HG03442 (cell line): ENCODE results near the gene DUOXA2.
"Not testable (repeated sequence)": the region's sequence is repeated elsewhere in the genome, so short reads cannot be mapped to it uniquely, and the experiment has no call there.

ENCODE experiments used
- ATAC-seq: cut with Tn5 transposase; IDR thresholded peaks from one replicate; pipeline ENCODE4 v1.9.1; 2021; ENCODE audit warnings: mild to moderate bottlenecking, moderate library complexity; ENCODE audit not compliant: unreplicated experiment

Gene DUOXA2

GRCh38 chr15:45094358-45094730 is 19.8 kb upstream of the DUOXA2 start:
- no peak for ATAC-seq

- ATAC-seq = no peak
Measured at GRCh38 chr15:45095661-45096060, 18.5 kb upstream of the DUOXA2 start.

DNA sequence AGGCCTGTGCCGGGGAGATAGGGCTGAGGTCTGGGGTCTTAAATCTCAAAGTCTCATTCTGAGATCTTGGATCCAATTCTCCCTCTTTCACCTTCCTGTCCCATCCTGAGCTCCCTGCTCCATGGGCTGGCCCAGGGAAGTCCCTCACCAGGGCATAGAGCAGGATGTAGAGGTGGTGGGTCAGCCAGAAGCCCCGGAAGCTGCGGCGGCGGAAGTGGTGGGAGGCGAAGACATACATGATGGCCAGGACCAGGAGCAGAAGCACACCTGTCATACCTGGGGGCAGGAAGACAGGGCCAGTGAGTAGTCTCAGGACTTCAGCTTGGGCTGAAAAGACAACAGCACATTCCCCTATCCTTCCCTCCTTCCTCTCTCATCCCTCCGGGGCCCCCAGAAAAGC is 16.7 kb upstream of the DUOXA2 start:
- no peak for ATAC-seq

- ATAC-seq = no peak
Measured at GRCh38 chr15:45099549-45100165, 14.5 kb upstream of the DUOXA2 start.

- no peak for ATAC-seq
Measured at GRCh38 chr15:45100884-45101625, 13.1 kb upstream of the DUOXA2 start.

- ATAC-seq = no peak
Measured at GRCh38 chr15:45101749-45102148, 12.4 kb upstream of the DUOXA2 start.

GRCh38 chr15:45102226-45102625 is 11.9 kb upstream of the DUOXA2 start:
- no peak for ATAC-seq

DNA sequence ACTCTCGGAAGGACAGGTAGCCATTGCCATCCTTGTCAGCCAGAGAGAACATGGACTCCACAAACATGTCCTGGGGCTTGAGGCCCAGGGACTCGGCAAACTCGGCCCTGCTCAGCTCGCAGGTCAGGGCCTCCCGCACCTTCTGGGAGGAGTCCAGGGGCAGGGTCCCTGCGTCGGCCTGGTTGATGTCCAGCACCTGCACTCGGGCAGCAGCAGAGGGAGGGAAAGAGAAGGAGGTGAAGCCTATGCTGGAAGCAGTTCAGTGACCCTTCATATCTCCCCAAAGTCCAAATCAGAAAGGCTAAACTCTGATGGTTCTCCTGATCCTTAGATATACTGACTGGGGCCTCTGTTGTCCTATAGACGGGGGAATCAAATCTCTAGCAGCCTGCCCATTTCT is 10.0 kb upstream of the DUOXA2 start:
- ATAC-seq = not testable (repeated sequence)

DNA sequence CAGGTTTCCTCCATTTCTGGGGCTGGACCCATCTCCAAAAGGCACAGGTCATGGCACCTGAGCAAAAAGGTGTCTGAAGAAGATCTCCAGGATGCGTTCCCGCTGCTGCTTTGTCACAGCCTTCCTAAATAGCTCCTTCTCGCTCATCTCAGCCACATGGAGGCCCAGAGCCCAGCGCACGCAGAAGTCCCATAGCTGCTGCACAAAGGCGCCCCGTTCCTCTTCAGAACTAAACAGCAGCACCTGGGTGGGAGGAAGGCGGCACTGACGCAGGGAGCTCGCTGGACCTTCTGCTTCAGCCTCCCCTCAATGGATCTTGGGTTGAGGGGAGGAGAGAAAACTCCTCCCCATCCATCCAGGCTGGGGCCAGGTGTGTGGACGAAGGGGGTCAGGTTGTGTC is 8.5 kb upstream of the DUOXA2 start:
- ATAC-seq = no peak

DNA sequence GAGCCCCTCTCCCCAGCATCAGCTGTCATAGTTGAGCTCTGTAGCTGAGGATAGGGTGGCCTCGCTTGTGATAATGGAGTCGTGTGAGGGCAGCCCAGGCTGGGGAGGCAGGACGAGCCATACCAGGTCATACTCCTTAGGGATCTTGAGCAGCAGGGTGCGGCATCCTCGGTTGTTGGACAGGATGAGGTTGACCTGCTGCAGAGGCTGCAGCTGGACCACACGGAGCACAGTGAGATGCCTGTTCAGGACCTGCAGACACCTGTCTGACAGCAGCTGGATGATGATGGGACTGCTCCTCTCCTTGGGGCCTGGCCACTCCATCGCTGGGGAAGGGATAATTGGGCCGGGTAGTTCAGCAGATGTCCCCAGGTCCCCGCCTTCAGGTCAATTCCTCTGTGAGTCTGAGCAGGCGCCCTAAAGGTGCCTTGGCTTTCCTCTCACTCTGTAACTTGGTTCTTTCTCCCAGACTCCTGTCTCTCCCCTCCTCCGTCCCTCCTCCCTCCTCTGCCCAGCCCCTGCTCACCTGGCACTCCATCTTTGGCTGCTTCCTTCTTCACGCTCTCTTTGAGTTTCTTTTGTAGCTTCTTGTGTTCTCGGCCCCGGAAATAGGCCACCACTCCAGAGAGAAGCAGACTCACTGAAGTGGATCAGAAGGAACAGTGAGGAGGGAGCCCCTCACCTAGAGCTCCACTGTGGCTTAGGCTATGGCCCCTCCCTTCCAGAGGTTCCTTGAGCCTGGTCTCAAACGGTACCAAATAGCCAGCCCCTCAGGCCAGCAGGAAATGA is 7.9 kb upstream of the DUOXA2 start:
- ATAC-seq = no peak

DNA sequence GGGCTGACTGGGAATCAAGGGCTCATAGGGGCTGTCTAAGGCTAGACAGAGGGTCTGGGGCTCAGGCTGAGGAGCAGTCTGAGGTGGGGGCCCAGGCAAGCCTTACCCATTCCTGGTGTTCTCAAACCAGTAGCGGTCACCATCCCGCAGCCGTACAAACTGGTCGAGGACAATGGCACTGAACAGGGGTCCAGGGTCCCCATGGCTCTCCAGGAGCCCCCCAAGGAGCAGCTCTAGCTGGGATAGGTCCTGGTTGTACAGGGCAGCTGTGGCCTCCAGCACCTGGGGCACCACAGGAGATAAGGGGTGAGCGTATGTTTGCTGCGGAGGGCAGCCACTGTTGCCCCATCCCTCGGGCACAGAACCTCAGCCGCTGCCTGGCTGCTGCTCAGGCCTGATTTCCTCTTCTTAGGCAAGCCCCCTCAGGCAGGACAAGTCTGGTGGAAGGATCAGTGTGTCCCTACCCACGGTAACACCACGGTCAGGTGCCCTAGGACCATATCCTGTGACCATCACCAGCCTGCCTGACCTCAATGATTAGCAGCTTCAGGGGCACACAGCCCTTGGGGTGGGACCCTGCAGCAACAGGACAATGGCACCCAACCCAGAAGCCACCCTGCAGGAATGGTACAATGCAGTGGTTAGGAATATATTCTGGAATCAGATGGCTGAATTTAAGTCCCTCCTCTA is 6.0 kb upstream of the DUOXA2 start:
- no peak for ATAC-seq

DNA sequence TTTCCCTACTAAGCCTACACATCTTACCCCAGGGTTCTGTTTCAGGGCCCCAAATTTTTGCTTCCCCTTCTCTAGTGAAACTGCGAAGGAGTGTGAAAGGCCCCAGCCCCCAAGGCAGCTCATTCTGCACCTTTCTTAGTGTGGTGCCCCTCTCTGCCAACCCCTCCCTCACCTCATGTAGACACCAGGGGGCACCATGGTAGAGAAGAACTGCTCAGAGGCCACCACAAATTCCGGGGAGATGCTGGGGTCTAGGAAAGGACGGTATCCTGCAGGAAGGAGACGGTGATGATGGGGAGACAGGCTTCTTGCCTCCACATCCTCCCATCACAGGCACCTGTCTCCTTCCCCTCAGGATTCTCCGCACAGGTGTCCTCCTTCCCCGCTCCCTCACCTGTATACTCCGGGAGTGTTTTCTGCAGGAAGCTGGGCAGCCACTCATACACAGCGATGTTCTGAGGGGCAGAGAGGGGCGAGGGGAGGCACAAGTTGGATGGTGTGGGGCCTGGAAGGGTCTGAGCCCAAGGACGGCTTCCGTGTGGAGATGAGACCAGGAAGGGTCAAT is 3.8 kb upstream of the DUOXA2 start:
- no peak for ATAC-seq

DNA sequence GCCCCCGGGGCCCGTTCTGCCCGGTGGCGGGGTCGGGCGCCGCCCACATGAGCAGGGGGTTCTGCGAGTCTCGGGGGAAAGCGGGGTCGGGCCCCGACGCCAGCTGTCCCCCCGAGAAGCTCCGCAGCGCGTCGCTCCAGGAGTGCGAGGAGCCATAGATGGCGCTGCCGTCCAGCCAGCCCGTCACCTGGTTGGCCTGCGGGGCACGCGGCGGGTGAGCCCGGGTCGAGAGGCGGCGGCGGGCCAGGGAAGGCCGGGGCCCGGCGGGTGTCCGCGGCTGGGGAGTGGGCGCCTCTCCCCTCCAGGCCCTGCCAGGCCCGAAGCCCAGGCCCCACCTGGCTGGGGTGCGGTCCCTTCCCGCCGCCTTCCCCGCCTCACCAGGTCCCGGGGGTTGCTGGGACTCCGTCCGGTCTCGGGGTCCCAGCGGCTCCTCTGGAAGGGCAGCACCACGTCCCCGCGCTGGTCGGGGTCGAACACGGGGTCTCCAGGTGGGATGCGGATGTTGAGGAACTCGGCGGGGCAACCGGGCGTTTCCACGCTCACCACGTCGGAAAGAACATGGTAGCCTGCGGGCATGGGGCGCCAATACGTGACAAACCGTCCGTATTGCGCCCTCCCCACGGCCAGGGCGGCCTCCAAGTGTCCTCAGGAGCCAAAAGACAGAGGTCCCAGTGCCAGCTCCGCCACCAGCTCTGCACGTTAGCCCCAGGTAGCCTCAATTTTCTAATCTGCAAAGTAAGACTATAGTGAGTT is 2.6 kb upstream of the DUOXA2 start:
- no peak for ATAC-seq

- ATAC-seq = no peak
Measured at GRCh38 chr15:45112143-45112590, 2.0 kb upstream of the DUOXA2 start.

DNA sequence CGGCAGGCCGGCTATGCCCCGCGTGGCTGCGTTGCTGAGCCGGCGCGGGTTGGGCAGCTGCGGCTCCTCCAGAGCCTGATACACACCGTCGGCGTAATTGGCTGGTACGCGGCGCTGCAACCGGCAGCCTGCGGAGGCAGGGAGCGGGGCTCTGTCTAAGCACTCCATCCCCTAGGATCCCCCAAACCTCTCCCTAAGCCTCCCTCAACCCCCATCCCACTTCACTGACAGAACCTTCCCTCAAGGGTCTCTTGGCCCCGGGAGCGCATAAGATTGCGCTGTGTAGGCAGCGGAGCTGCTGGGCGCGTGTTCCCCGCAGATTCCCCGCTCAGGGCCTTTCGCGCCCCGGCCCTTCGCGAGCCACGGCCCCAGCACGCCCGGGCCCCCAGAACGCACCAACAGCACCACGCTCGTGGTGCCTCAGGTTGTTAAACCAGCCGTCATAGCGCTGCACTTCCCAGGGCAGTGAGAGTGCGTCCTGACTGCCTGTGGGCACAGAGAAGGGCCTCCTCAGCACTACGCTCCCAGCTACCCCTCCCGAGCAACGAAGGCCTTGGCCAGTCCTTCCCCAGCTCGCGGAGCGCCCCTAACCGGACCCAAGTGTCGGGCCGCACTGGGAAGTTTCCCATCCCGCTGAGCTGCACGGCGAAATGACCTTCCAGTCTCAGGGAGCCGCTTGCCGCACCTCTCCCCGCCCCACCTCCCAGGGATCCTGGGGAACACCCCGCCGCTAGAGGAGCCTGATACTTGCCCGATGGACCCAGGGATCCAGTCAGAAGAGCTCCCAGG is 1.3 kb upstream of the DUOXA2 start:
- no peak for ATAC-seq

GRCh38 chr15:45113380-45113990 is 641 bp upstream of the DUOXA2 start:
- no peak for ATAC-seq

- ATAC-seq = no peak
Measured at GRCh38 chr15:45114751-45115085, 592 bp downstream of the DUOXA2 start.

GRCh38 chr15:45115312-45115820 is 1.2 kb downstream of the DUOXA2 start:
- no peak for ATAC-seq

DNA sequence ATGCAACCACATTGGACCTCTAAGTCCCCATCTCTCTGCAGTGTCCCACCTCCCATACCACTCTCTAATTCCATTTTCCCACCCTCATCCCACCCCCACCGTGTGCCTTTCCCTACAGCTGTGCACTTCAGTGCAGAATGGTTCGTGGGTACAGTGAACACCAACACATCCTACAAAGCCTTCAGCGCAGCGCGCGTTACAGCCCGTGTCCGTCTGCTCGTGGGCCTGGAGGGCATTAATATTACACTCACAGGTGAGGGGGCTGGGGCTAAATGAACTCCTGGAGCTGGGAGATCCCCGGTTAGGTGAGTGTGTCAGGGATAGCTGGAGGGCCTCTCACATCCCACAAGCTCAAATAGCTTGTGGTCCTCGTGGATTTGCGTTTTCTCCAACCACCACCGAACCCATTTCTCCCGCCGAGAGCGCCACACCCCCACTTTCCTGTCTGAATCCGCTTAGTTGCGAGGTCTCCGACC is 1.9 kb downstream of the DUOXA2 start:
- ATAC-seq = no peak
